Measurements from ENCODE around the gene WDHD1.
"Not testable (repeated sequence)": the region's sequence is repeated elsewhere in the genome, so short reads cannot be mapped to it uniquely, and the experiment has no call there.

The WDHD1 gene

GRCh38 chr14:54953609-54954008, 73.3 kb downstream of the WDHD1 start:
- not testable (repeated sequence) for DNase-seq (ENCODE audit: low spot score)

- DNase-seq (ENCODE audit: low spot score), result not testable (repeated sequence)
Observed at GRCh38 chr14:54952803-54953202, 74.1 kb downstream of the WDHD1 start.

GRCh38 chr14:54947230-54947629, 79.7 kb downstream of the WDHD1 start:
- DNase-seq (ENCODE audit: low spot score), result no peak

- DNase-seq (ENCODE audit: low spot score), result no peak
Observed at GRCh38 chr14:54946500-54946899, 80.4 kb downstream of the WDHD1 start.

- no peak for DNase-seq (ENCODE audit: low spot score)
Observed at GRCh38 chr14:54944737-54945391, 82.0 kb downstream of the WDHD1 start.

GRCh38 chr14:54942913-54943312, 84.0 kb downstream of the WDHD1 start:
- DNase-seq (ENCODE audit: low spot score), result no peak

- DNase-seq (ENCODE audit: low spot score), result no peak
Observed at GRCh38 chr14:54936816-54937215, 90.1 kb downstream of the WDHD1 start.

GRCh38 chr14:54935958-54936357, 90.9 kb downstream of the WDHD1 start:
- no peak for DNase-seq (ENCODE audit: low spot score)

- no peak for DNase-seq (ENCODE audit: low spot score)
Observed at GRCh38 chr14:54935100-54935499, 91.8 kb downstream of the WDHD1 start.

- no peak for DNase-seq (ENCODE audit: low spot score)
Observed at GRCh38 chr14:54933006-54933405, 93.9 kb downstream of the WDHD1 start.

GRCh38 chr14:54931598-54932340, 95.1 kb downstream of the WDHD1 start:
- DNase-seq (ENCODE audit: low spot score), result no peak

- DNase-seq (ENCODE audit: low spot score), result no peak
Observed at GRCh38 chr14:54931101-54931500, 95.8 kb downstream of the WDHD1 start.

- DNase-seq (ENCODE audit: low spot score), result no peak
Observed at GRCh38 chr14:54929556-54929955, 97.3 kb downstream of the WDHD1 start.

- DNase-seq (ENCODE audit: low spot score), result no peak
Observed at GRCh38 chr14:54928216-54928615, 98.7 kb downstream of the WDHD1 start.

GRCh38 chr14:54927551-54927950, 99.3 kb downstream of the WDHD1 start:
- no peak for DNase-seq (ENCODE audit: low spot score)

- not testable (repeated sequence) for DNase-seq (ENCODE audit: low spot score)
Observed at GRCh38 chr14:54926570-54926969, 100.3 kb downstream of the WDHD1 start.

- no peak for DNase-seq (ENCODE audit: low spot score)
Observed at GRCh38 chr14:54922598-54922997, 104.3 kb downstream of the WDHD1 start.

GRCh38 chr14:54920052-54920451, 106.8 kb downstream of the WDHD1 start:
- DNase-seq (ENCODE audit: low spot score), result no peak

GRCh38 chr14:54919330-54919729, 107.6 kb downstream of the WDHD1 start:
- no peak for DNase-seq (ENCODE audit: low spot score)

- DNase-seq (ENCODE audit: low spot score), result no peak
Observed at GRCh38 chr14:54918427-54918826, 108.5 kb downstream of the WDHD1 start.

GRCh38 chr14:54916101-54916500, 110.8 kb downstream of the WDHD1 start:
- DNase-seq (ENCODE audit: low spot score), result no peak

- DNase-seq (ENCODE audit: low spot score), result no peak
Observed at GRCh38 chr14:54909817-54910558, 116.9 kb downstream of the WDHD1 start.

- DNase-seq (ENCODE audit: low spot score), result not testable (repeated sequence)
Observed at GRCh38 chr14:54908973-54909372, 117.9 kb downstream of the WDHD1 start.

All from hepatic stellate cell (primary cell).